ENCODE results near the gene KMT2A.

Gene KMT2A

DNA sequence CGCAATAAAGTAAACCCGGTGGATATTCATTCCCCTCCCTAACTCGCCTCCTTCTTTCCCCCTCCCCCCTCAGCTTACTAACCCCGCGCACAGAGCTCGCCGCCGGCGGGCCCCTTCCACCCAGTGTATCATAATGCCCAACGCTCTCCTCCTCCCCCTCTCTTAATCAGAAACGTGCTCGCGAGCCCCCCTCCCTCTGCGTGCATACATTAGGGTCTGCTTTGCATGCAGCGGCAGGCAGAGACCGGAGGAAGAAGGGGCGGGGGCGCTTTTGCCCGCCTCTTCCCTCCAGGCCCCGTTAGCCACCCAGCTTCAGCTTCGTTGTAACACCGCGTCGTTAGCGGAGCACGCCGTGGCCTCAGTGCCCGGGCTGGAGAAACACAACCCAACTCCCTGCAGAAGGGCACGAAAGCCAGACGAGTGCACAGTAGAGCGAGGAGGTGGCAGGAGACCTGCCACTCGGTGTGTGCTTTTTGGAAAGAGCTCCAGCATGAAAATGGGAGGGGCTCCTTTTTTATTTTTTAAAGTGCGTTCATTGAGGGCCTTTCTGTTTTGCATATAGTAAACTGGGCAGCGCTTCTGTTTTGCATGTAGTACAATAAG, 901 bp upstream of the KMT2A start:
- WGBS, 2 experiments (ENCODE audit: insufficient coverage in 2 of 2): 0% methylated on average over 29 to 31 of the region's 34 CpGs
- H3K27ac ChIP-seq (ENCODE audit: low read depth, low read length, severe bottlenecking): peak overlapping the region; percentile 79
- H3K4me3 ChIP-seq (ENCODE audit: extremely low read depth, insufficient read depth, low read length, poor library complexity, severe bottlenecking): peak overlapping the region; percentile 94
- H3K9me3 ChIP-seq (ENCODE audit: control insufficient read depth, low read length): no peaks in the 10 kb centered on the region
- H3K36me3 ChIP-seq (ENCODE audit: control insufficient read depth, insufficient read depth, low read length): peaks cover 8% of the 10 kb centered on the region
- H3K4me1 ChIP-seq (ENCODE audit: control insufficient read depth, insufficient read depth, low read length, poor library complexity, severe bottlenecking): peaks cover 7% of the 10 kb centered on the region

DNA sequence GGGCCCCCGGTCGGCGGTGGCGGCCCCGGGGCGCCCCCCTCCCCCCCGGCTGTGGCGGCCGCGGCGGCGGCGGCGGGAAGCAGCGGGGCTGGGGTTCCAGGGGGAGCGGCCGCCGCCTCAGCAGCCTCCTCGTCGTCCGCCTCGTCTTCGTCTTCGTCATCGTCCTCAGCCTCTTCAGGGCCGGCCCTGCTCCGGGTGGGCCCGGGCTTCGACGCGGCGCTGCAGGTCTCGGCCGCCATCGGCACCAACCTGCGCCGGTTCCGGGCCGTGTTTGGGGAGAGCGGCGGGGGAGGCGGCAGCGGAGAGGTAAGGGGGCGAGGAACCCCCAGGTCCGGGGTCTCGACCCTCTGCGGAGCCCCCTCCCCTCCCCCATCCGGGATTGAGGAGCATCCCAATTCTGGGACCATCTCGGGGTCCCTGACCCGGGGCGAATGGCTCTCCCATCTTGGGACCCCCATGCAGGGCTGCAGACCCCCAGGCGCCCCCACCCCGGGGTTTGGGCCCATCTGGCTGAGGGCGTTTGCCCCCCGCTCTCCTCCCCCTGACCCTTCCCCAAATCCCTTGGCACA, 431 bp downstream of the KMT2A start:
- Histone ChIP-seq H3K36me3 (ENCODE audit: control insufficient read depth, insufficient read depth, low read length) (peaks cover 17% of the 10 kb centered on the region), H3K9me3 (ENCODE audit: control insufficient read depth, low read length) (no peaks in the 10 kb centered on the region), H3K4me1 (ENCODE audit: control insufficient read depth, insufficient read depth, low read length, poor library complexity, severe bottlenecking) (peaks cover 17% of the 10 kb centered on the region), H3K27ac (ENCODE audit: low read depth, low read length, severe bottlenecking) (peak overlapping the region; percentile 83), H3K4me3 (ENCODE audit: extremely low read depth, insufficient read depth, low read length, poor library complexity, severe bottlenecking) (peak overlapping the region; percentile 94)
- WGBS, 2 experiments (ENCODE audit: insufficient coverage in 2 of 2): 0% methylated on average over 12 to 19 of the region's 55 CpGs

DNA sequence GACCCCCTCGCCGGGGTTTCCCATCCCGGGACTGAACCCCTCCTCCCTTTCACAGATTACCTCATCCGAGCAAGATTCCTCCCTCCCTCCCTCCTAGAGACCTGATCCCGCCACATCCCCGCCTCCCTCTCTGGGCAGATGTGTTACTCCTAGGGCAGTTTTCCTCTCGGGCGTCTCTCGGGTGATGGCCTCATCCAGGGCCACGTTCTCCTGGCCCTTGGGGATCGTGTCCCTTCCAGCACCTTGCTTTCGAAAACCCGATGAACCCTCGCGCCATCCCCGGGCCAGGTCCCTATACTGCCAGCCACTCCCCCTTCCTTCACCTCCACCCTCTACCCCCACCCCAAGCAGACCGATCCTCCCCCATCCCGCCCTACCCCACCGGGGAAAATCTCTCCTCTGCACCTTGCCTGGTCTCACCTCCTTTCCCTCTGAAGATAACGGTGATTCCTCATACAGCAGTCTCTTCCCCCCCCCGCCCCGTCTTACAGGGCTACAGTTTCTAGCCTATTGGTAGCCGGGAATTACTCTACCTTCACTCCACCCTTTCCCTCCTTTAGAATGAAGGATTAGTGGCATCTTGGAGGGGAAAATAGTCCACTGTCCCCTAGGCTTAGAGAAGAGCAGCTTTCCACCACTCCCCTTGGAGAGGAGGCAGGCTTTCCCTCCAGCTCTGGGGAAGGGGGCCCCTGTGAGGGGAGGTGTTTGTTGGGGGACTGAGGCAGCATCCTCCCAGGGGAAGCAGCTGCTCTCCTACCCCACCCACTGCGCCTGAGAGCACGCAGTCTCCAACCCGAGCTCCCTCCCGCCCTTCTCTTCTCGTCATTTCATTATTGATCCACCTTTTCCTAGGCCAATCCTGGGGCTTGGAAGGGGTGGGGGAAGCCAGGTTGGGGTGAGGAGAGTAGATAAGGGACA, 1.2 kb downstream of the KMT2A start:
- peaks cover 24% of the 10 kb centered on the region for H3K36me3 ChIP-seq (ENCODE audit: control insufficient read depth, insufficient read depth, low read length)
- H3K27ac ChIP-seq (ENCODE audit: low read depth, low read length, severe bottlenecking): peak overlapping the region; percentile 83
- H3K4me3 ChIP-seq (ENCODE audit: extremely low read depth, insufficient read depth, low read length, poor library complexity, severe bottlenecking): peak overlapping the region; percentile 94
- no peaks in the 10 kb centered on the region for H3K9me3 ChIP-seq (ENCODE audit: control insufficient read depth, low read length)
- peaks cover 22% of the 10 kb centered on the region for H3K4me1 ChIP-seq (ENCODE audit: control insufficient read depth, insufficient read depth, low read length, poor library complexity, severe bottlenecking)
- WGBS, 2 experiments (ENCODE audit: insufficient coverage in 2 of 2): 0% methylated on average over 11 to 22 of the region's 28 CpGs

DNA sequence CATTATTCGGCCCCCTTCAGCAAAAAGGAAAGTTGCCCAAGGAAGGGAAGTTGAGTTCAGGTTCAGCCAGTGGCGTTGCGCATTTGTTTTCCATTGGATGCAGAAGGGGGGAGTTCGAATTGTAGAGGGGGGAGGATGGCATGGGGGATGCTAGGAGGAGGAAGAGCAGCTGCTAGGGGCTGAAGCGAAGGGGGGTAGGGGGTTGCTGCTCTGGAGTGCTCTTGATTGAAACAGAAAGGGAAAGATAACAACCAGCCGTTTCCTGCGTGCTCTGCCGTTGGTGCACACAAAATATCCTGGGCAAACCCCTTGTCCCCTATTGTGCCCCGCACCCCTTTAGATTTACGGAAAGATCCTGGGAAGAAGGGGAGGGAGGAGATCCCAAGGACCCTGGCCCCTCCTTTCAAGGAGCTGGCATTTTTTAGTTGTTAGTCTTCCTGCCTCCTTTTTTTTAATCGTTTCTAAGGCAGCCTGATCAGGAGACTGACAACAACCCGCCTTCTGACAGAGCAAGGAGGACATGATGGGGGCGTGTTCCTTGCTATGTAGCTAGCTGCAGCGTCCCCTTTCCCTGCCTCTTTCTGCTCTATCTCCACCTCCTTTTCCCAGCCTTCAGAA, 2.1 kb downstream of the KMT2A start:
- WGBS, 2 experiments (ENCODE audit: insufficient coverage in 2 of 2): 2 to 6% methylated on average over 6 to 9 of the region's 14 CpGs
- Histone ChIP-seq H3K4me3 (ENCODE audit: extremely low read depth, insufficient read depth, low read length, poor library complexity, severe bottlenecking) (peak overlapping the region; percentile 94), H3K27ac (ENCODE audit: low read depth, low read length, severe bottlenecking) (peak overlapping the region; percentile 83), H3K9me3 (ENCODE audit: control insufficient read depth, low read length) (no peaks in the 10 kb centered on the region), H3K4me1 (ENCODE audit: control insufficient read depth, insufficient read depth, low read length, poor library complexity, severe bottlenecking) (peaks cover 22% of the 10 kb centered on the region), H3K36me3 (ENCODE audit: control insufficient read depth, insufficient read depth, low read length) (peaks cover 31% of the 10 kb centered on the region)

DNA sequence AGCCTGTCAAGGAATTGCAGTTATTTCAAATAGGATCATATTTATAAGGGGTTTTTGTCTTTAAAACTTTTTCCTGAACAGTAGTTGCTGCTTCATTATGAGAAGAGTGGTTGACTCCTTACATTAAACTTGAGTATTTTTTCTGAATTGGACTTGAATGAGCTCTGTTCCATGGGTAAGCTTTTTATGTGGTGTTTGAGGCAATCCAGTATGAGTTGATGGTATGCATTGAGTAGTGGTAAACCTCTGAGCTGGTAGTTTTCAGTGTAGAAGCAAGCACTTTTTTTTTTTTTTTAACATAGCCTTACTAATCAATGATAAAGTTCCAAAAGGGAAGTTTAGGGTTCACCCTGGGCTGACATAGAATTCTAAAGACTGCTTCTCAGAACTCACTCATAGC, 3.4 kb downstream of the KMT2A start:
- Histone ChIP-seq H3K9me3 (ENCODE audit: control insufficient read depth, low read length) (no peaks in the 10 kb centered on the region), H3K4me1 (ENCODE audit: control insufficient read depth, insufficient read depth, low read length, poor library complexity, severe bottlenecking) (peaks cover 18% of the 10 kb centered on the region), H3K36me3 (ENCODE audit: control insufficient read depth, insufficient read depth, low read length) (peaks cover 36% of the 10 kb centered on the region), H3K4me3 (ENCODE audit: extremely low read depth, insufficient read depth, low read length, poor library complexity, severe bottlenecking) (no peak overlapping the region), H3K27ac (ENCODE audit: low read depth, low read length, severe bottlenecking) (no peak overlapping the region)

DNA sequence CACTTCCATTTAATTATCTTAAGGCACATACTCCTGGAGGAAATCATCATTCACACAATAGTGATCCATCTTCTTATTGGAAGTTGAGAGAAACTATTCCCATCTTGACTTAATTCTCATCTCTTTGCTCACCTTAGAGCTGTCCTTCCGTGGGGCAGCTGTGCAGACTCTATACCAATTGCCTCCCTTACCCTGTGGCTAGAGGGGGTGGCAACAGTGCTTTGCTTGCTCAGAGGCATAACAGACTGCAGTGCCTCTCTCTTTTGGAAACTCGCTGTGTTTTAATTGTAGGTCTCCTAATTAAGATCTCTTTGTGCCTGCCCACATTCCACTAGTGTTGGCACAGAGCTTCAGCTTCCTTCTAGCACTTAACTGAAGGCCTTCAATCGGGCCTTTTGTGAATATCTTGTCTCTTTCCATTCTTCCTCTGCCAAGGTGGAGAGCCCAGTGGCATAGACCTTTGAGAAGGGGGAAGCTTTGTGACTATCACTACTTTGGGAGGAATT, 5.5 kb downstream of the KMT2A start:
- H3K4me3 ChIP-seq (ENCODE audit: extremely low read depth, insufficient read depth, low read length, poor library complexity, severe bottlenecking): no peak overlapping the region
- H3K27ac ChIP-seq (ENCODE audit: low read depth, low read length, severe bottlenecking): no peak overlapping the region
- H3K4me1 ChIP-seq (ENCODE audit: control insufficient read depth, insufficient read depth, low read length, poor library complexity, severe bottlenecking): peaks cover 18% of the 10 kb centered on the region
- no peaks in the 10 kb centered on the region for H3K9me3 ChIP-seq (ENCODE audit: control insufficient read depth, low read length)
- H3K36me3 ChIP-seq (ENCODE audit: control insufficient read depth, insufficient read depth, low read length): peaks cover 54% of the 10 kb centered on the region
- WGBS, 2 experiments (ENCODE audit: insufficient coverage in 2 of 2): 58 to 94% methylated on average over 2 to 3 of the region's 3 CpGs

DNA sequence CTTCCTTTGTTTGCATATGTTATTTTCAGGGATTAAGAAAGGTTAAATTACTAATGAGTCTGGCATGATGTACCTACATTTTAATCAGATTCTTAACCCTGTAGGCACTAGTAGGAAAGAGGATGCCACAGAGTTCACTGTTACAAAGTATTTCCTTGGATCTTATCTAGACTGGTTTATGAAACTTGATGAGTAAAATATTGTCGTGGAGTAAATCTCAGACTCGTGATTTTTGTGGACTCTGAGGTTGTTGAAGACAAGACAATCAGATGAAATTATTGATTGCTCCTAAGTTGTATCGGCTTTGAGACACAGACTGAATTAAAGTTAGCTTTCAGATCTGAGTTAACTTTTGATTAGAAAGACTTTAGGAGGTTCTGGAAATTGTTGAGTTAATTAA, 6.0 kb downstream of the KMT2A start:
- no peak overlapping the region for H3K4me3 ChIP-seq (ENCODE audit: extremely low read depth, insufficient read depth, low read length, poor library complexity, severe bottlenecking)
- H3K9me3 ChIP-seq (ENCODE audit: control insufficient read depth, low read length): no peaks in the 10 kb centered on the region
- no peak overlapping the region for H3K27ac ChIP-seq (ENCODE audit: low read depth, low read length, severe bottlenecking)
- H3K36me3 ChIP-seq (ENCODE audit: control insufficient read depth, insufficient read depth, low read length): peaks cover 59% of the 10 kb centered on the region
- peaks cover 18% of the 10 kb centered on the region for H3K4me1 ChIP-seq (ENCODE audit: control insufficient read depth, insufficient read depth, low read length, poor library complexity, severe bottlenecking)
- 88 to 97% methylated on average over 3 of the region's 3 CpGs for WGBS, 2 experiments (ENCODE audit: insufficient coverage in 2 of 2)

DNA sequence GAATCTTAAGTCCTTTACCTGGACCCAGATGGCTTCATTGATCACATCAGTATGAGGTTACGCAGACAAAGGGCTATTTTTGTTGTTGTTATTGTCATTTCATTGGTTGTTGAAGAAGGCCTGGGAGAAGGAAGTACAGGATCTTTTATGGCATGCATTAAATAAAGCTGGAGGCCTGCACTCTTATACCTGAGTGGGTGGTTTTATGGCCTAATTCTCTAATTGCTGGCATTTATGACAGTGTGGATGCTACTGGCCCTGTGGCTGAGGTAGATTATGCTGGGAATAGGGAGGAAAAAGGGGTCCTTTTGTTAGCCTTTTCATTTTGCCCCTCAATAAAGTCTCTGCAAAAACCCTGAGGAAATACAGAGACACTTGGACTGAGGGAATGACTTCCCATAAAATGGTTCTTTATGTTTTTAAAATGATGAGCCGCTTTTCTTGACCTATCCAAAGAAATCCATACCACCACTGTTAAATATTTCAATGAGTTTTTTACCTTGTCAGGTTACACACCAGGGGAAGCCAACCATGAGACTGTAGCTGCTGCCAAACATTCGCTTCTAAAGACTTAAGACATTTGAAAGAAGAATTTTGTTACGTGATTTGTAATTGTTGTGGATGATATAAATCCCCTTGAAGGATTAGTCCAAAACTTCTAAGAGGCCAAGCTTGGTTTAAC, 6.8 kb downstream of the KMT2A start:
- H3K4me1 ChIP-seq (ENCODE audit: control insufficient read depth, insufficient read depth, low read length, poor library complexity, severe bottlenecking): peaks cover 18% of the 10 kb centered on the region
- H3K9me3 ChIP-seq (ENCODE audit: control insufficient read depth, low read length): no peaks in the 10 kb centered on the region
- no peak overlapping the region for H3K4me3 ChIP-seq (ENCODE audit: extremely low read depth, insufficient read depth, low read length, poor library complexity, severe bottlenecking)
- WGBS, 2 experiments (ENCODE audit: insufficient coverage in 2 of 2): 88 to 100% methylated on average over 3 to 4 of the region's 4 CpGs
- peaks cover 65% of the 10 kb centered on the region for H3K36me3 ChIP-seq (ENCODE audit: control insufficient read depth, insufficient read depth, low read length)
- H3K27ac ChIP-seq (ENCODE audit: low read depth, low read length, severe bottlenecking): no peak overlapping the region

DNA sequence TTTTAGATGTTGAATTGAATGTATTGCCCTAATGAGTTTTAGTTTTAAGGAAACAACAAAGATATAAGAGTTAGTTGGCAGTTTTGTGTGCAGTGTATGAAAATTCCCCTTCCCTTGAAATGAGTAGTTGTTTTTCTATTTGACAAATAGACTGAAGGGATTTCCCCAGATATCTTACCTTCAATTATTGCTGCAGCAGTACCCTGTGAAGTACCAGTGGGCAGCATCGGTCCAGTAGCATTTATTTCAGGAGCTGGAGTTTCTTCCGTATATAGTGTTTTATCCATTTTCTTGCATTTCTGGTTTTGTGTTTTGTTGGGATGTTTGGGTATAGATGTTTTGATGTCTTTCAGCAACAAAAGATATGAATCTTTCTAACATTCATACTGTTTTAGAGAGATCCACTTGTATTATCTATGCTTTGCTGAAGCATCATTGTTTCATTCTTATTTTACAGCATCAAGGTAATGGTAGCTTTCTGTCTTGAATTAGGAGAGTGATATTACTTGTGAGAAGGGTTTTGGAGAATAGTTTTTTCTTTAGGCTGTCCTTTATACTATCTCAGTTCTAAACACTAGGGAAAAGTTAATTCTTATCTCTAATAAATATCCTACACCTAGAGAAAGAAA, 7.4 kb downstream of the KMT2A start:
- Histone ChIP-seq H3K9me3 (ENCODE audit: control insufficient read depth, low read length) (no peaks in the 10 kb centered on the region), H3K36me3 (ENCODE audit: control insufficient read depth, insufficient read depth, low read length) (peaks cover 68% of the 10 kb centered on the region), H3K4me3 (ENCODE audit: extremely low read depth, insufficient read depth, low read length, poor library complexity, severe bottlenecking) (no peak overlapping the region), H3K27ac (ENCODE audit: low read depth, low read length, severe bottlenecking) (no peak overlapping the region), H3K4me1 (ENCODE audit: control insufficient read depth, insufficient read depth, low read length, poor library complexity, severe bottlenecking) (peaks cover 18% of the 10 kb centered on the region)
- 80% methylated on average over 1 of the region's 2 CpGs; no CpG with 5 or more reads in 1 of the 2 experiments for WGBS, 2 experiments (ENCODE audit: insufficient coverage in 2 of 2)

DNA sequence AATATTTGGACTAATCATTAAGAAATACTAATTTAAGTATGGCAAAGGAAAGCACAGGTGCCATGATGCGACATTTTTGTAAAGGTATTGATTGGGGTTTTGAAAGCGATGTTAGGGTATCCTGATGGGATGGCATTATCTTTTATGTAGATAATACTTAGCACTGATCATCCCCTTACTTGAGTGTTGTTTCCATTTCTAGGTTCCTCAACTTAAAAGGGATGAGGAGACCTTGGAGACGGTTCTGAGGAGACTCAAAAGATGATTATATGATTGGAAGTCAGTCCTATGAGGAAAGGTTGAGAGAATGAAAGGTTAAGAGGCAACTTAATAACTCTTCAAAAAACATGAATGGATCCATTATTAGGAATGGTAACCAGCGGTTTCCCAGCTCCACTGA, 11.1 kb downstream of the KMT2A start:
- H3K4me3 ChIP-seq (ENCODE audit: extremely low read depth, insufficient read depth, low read length, poor library complexity, severe bottlenecking): no peak overlapping the region
- no peaks in the 10 kb centered on the region for H3K9me3 ChIP-seq (ENCODE audit: control insufficient read depth, low read length)
- peaks cover 60% of the 10 kb centered on the region for H3K36me3 ChIP-seq (ENCODE audit: control insufficient read depth, insufficient read depth, low read length)
- WGBS, 2 experiments (ENCODE audit: insufficient coverage in 2 of 2): 83% methylated on average over 2 of the region's 4 CpGs; no CpG with 5 or more reads in 1 of the 2 experiments
- H3K4me1 ChIP-seq (ENCODE audit: control insufficient read depth, insufficient read depth, low read length, poor library complexity, severe bottlenecking): no peaks in the 10 kb centered on the region
- H3K27ac ChIP-seq (ENCODE audit: low read depth, low read length, severe bottlenecking): no peak overlapping the region
